GM18508 (cell line): Measurements from ENCODE around the gene C22orf42.
"Not testable (repeated sequence)": the region's sequence is repeated elsewhere in the genome, so short reads cannot be mapped to it uniquely, and the experiment has no call there.

ENCODE experiments used
- ATAC-seq: cut with Tn5 transposase; IDR thresholded peaks from one replicate; pipeline ENCODE4 v1.9.1; 2021; ENCODE audit warnings: moderate number of reproducible peaks; ENCODE audit not compliant: insufficient read depth, unreplicated experiment

Gene C22orf42, protein sequence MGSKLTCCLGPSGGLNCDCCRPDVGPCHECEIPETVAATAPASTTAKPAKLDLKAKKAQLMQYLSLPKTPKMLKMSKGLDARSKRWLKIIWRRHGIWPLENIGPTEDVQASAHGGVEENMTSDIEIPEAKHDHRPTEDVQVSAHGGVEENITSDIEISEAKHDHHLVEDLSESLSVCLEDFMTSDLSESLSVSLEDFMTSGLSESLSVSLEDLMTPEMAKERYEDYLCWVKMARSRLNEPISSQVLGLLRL

DNA sequence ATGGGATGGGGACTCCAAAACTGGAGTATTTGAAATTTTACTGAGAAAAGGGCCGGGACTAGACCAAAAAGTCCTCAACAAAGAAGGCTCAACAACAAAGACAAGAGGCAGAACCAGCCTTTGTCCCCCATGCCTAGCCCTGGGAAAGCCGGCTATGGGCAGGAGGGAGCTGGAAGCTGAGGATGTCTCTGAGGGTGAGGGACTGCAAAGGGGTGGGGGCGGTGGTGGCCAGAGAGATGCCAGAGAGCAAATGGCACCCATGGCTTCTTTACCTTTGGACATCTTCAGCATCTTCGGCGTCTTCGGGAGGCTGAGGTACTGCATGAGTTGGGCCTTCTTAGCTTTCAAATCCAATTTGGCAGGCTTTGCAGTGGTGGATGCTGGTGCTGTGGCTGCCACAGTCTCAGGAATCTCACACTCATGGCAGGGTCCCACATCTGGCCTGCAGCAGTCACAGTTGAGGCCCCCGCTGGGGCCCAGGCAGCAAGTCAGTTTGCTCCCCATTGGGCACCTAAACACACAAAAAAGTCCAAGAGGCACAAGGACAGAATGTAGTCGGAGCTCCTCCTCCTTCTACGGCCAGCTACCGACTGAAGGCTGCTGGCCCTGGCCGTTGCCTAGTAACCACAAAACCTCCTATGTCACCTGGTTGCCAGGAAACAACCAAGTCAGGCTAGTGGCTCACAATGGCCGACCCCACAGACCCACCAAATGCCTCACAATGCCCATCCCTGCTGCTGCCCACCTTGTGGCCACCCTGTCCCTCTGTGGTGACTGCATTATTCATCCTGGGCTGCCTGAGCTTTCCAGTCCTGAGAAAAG lies at the start of gene C22orf42:
Gene C22orf42, minus strand, starts transcription at position 592 of the 822 bp plus-strand sequence. Its CDS starts 88 bp downstream, at position 504.
- ATAC-seq: no peak

DNA sequence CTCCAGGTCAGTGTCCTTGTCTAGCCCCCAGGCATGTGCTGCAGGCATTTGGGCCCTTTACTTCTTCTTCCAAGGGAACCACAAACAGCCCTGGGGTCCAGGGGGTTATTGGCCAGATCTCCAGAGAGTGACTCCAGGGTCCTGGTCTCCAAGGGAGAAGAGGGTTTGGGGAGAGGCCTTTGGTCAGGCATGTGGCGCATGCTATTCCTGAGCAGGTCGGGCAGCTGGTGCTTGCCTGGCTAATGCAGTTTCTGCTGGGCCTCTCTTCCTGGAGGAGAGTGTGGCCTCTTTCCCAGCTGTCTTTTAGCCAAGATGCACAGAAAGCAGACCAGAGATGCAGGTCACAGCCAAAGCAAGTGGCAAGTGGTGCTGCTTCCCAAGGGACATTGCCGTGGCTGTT lies 49.6 kb upstream of the C22orf42 start:
- ATAC-seq: no peak

DNA sequence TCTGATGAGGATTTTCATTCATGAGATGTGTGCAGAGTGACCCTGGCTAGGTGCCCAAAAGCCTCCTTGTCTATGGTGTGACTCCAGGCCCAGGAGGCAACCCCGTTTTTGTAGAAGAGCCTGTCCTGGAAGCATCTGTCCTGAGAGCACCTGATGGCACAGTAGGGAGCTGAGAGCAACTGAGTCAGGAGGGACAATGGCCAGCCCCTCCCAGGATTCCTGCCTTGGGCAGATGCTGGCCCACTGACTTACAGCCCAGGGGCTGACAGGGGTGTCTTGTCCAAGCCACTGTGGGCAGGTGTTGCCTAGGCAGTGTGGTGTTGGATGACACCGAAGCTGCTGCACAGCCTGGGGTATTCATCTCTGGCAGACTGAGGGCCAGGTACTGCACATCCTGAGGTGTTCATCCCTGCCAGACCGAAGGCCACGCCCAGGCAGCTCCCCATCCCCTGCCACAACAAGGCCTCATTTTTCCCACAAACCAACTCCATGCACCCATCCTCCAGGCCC lies 48.9 kb upstream of the C22orf42 start:
- ATAC-seq: no peak

DNA sequence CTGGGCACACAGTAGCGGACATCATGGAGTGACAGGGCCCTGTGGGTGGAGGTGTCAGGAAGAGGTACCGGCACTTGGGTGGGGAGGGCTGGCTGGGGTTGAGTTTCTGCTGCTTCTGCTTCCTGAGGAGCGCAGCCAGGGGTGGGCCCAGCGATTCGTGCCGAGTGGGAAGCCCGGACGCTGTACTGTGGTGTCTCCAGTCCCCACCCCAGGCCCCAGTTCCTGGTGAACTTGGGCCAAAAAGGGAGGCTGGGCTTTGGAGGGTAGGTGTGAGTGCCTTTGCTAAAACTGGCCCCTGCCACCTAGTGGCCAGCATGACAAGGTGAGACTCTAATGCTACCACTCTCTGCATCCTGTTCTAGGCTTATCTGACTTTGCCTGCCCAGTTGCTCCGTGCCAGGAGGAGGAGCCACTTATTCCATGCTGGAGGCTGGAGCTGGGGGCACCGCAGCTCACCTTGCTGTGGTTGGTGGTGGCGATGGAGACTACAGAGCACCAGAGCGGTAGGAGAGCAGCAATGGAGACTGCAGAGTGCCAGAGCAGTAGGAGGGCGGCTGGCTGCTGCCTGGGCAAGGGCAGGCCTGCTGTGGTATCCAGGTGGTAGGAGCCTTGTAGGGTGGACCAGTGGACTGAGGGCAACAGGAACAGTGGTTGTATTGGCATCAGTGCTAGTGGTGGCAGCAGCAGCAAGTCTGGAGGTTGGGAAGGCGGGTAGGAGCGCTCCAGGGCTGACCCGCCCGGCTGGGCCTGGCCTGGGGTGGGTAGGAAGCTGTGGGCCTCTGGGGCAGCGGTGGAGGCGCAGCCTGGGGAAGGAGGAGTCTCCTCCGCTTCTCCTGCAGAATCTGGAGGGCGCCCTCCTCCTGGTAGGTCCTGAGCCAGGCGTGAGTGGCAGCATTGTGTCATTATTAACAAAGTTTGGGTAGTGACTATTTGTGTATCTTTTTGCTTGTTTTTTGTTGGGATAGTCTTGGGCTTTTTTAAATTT lies 48.0 kb upstream of the C22orf42 start:
- ATAC-seq: no peak

DNA sequence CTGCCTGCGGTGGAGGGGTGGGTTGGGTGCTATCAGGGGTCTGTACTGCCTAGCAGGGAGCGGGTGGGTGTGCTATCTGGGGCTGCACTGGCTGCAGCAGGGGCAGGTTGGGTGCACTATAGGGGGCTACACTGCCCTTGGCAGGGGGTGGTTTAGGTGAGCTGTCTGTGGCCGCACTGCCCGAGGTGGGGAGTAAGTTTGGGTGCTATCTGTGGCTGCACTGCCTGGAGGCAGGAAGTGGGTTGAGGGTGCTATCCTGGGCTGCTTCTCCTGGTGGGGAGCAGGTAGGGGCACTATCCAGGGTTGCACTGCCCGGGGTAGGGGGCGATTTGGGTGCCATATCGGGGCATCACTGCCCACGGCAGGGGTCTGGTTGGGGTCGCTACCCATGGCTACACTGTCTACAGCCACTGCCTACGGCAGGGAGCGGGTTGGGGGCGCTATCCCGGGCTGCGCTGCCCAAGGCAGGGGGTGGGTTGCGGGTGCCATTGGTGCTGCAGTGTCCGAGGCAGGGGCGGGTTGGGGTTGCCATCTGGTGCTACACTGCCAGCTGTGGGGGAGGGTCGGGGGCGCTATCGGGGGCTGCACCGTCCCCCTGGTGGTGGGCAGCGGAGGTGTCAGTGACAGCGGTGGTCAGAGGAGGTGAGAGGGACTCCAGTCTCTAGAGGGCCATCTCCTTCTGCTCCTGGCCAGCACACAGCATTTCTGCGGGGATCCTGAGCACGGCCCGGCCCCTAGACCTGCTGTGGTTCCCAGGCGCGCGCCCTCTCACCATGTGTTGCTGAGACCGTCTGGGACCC lies 47.1 kb upstream of the C22orf42 start:
- no peak for ATAC-seq

DNA sequence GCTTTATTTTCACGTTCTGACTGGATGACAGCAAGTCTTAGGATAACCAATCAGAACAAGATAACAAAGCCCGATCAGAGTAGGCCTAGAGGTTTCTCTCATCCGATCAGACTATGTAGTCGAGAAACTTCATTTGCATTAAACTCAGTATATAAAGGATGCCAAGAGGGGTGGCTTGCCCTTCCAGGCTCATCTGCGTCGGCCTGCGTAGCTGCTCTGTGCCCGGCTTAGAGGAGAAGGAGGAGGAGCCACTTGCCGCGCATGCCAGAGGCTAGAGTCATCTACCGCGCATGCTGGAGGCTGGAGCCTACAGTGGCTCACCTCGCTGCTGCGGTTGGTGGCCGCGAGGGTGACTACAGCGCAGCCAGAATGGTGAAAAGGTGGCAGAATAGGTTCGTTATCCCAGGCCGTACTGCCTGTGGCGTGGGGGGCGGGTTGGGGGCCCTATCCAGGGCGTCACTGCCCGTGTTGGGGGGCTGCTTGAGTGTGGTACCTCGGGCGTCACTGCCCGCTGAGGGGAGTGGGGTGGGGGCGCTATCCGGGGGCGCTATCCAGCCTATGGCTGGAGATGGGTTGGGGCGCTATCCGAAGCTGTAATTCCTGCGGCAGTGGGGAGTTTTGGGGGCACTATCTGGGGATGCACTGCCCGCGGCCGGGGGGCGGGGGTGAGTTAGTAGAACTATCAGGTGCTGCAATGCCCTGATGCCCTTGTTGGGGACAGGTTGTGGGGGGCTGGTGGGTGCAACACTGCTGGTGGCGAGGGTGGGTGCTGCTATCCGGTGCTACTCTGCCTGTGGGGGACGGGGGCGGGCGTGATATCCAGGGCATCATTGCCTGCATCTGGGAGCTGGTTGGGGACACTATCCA lies 46.0 kb upstream of the C22orf42 start, which contains the start of gene RFPL2:
Gene RFPL2, minus strand, starts transcription at position 218 of the 867 bp plus-strand sequence. CDS start 2,622 bp downstream, outside the sequence.
- no peak for ATAC-seq

DNA sequence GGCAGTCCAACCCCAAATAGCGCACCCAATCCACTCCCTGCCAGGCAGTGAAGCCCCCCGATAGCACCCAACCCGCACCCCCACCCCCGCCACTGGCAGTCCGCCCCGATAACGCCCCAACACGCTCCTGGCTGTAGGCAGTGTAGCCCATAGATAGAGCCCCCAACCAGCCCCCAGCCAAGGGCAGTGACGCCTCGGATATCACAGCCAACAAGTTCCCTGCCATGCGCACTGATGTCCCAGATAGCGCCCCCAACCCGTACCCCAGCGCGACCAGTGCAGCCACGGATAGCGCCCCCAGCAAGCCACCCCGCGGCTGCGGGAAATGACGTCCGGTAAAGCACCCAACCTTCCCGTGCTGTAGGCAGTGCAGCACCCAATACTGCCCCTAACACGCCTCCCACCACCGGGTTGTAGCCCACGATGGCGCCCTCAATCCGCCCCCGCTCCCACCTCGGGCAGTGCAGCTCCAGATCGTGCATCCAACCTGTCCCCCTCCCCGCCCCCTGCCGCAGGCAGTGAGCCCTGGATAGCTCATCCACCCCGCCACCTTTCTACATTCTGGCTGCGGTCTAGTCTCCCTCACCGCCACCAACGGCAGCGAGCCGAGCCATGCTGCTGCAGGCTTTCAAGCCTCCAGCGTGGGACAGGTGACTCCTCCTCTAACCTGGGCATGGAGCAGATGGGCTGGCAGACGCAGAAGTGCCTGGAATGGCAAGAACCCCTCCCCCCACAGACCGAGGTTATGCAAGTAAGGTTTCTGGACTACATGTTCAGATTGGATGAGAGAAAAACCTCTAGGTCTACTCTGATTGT lies 45.1 kb upstream of the C22orf42 start:
- ATAC-seq: no peak

DNA sequence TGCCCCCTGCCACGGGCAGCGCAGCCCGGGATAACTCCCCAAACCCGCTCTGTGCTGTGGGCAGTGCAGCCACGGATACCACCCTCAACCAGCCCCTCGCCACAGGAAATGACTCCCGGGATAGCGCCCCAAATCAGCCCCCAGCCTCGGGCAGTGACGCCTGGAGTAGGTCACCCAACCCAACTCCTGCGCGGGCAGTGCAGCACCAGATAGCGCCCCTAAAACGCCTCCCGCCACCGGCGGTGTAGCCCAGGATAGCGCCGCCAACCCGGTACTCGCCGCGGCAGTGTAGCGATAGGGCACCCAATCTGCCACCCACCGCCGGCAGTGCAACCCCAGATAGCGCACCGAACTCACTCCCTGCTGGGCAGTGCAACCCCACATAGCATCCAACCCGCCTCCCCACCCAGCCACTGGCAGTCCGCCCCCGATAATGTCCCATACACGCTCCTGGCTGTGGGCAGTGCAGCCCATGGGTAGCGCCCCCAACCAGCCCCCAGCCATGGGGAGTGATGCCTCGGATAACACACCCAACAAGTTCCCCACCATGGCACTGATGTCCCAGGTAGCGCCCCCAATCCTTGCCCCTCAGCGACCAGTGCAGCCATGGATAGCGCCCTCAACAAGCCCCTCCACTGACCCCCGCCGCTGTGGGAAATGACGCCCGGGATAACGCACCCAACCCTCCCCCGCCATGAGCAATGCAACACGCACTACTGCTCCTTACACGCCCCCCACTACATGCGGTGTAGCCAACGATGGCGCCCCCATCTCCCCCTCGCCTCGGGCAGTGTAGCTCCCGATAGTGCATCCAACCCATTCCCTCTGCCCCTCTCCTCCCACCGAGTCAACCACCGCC lies 44.3 kb upstream of the C22orf42 start:
- ATAC-seq: no peak

DNA sequence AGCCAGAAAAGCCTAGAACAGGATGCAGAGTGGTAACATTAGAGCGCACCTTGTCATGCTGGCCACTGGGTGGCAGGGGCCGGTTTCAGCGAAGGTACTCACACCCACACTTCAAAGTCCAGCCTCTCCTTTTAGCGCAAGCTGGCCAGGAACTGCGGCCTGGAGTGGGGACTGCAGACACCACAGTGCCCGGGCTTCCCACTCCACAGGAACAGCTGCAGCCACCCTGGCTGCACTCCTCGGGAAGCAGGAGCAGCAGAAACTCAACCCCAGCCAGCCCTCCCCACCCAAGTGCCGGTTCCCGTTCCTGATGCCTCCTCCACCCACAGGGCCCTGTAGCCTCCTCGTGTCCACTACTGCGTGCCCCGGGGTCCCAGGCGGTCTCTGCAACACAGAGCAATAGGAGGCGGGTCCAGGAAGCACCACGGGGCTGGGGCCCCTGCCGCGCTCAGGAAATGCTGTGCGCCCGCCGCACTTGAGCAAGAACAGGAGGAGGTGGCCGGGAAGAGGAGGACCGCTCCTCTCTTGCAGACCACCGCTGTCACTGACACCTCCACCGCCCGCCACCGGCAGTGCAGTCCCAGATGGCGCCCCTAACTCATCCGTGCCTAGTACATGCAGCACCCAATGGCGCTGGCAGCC lies 43.6 kb upstream of the C22orf42 start:
- ATAC-seq: no peak

DNA sequence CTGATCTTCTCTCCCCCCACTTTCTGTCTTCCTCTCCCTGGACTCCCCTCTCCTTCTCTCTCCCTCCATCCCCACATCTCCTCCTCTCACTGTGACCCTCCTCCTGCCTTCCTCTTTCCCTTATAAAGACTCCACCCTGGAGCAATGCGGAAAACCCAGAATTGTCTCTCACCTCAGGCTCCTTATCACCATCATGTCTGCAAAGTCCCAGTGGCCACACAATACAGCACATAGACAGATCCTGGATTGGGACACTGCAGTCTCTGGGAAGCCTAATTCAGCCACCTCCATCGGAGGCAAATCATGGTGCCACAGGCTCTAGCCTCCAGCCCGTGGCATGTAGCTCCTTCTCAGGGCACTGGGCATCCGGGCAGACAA lies 43.0 kb upstream of the C22orf42 start:
- ATAC-seq: no peak

DNA sequence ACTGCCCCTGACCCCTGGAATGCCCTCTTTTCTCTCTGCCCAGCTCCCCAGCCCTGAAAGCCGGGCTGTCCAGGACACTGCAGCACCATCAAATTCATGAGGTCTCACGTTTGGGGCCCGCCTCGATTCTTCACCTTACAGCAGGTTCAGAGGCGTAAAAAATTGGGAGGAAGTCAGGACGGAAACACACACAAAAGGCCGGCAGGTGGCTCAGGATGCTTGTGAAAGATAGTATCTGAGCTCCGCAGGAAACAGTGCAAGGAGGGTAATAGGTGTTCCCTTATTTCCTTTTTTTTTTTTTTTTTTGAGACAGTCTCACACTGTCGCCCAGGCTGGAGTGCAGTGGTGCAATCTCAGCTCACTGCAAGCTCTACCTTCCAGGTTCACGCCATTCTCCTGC lies 41.6 kb upstream of the C22orf42 start:
- no peak for ATAC-seq

DNA sequence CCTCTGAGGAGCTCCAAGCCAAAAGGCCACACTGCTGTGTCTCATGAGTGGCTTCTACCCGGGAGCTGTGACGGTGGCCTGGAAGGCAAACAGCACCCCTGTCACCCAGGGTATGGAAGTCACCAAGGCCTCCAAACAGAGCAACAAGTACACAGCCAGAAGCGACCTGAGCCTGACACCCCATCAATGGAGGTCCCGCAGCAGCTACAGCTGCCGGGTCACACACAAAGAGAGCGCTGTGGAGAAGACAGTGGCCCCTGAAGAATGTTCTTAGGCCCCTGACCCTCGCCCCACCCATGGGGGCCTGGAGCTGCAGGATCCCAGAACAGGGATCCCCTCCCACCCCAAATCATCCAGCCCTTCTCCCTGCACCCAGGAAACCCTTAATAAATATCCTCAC lies 40.9 kb upstream of the C22orf42 start:
- ATAC-seq: no peak

DNA sequence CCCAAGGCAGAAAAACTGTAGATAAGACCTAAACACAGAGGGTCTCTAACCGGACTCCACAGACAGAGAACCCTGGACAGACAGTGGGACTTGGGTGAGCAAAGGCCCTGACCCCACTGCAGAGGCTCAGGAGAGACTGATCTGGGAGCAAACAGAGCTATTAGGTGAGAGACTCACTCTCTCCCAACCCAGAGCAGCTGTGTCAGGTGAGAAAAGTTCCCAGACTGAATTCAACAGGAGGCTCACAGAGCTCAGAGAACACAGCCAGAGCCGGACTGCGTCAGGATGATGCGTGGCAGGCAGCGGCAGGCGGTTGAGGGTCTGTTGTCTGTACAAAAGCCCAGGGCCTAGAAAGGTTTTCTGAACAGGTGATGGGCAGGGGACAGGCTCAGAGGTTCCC lies 40.2 kb upstream of the C22orf42 start:
- no peak for ATAC-seq

DNA sequence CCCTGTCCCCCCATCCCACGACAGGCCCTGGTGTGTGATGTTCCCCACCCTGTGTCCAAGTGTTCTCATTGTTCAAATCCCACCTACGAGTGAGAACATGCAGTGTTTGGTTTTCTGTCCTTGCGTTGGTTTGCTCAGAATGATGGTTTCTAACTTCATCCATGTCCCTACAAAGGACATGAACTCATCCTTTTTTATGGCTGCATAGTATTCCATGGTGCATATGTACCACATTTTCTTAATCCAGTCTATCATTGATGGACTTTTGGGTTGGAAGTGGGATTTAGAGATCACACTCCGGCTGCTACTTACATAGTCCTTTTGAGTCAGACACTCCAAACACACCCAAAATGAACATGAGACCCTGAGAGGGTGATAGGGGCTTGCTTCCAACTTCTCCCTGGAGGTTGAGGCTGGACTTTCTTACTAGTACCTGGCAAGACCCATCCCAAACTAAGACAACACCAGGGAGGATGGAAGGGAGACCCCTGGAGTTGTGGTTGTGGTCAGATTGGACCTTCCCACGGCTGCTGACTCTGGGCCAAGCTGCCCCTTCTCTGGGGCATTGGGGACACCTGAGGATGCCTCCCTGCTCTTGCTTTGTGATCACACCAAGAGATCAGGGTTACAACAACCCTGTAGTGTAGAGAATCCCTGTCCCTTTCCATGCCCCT lies 38.6 kb upstream of the C22orf42 start:
- not testable (repeated sequence) for ATAC-seq

DNA sequence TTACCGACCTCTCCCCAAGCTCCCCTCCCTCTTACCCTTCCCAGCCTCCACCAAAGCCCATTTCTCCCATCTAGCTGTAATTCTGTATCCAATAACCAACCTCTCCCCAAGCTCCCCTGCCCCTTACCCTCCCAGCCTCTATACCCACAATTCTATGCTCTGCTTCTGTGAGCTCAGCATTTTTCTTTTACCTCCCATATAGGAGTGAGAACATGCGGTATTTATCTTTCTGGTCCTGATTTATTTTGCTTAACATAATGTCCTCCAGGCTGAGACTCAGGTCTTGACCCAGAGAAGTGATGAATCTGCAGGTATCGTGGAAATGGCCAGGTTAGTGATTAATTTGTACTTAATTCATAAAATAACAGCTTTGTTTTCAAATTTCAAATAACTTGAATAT lies 36.8 kb upstream of the C22orf42 start:
- ATAC-seq: not testable (repeated sequence)

DNA sequence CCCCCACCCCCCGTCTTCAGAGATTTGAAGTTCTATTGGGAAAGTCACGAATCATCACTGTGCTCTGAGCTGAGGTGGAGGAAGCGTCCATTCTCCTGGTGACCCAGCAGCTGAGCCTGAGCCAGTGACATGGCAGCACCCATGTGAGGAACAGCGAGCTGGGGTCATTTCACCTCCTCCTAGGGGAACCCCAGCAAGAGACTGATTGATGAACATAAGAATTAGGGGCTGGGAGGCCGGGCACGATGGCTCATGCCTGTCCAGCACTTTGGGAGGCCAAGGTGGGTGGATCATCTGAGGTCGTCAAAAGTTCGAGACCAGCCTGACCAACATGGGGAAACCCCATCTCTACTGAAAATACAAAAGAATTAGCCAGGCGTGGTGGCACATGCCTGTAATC lies 34.2 kb upstream of the C22orf42 start:
- ATAC-seq: not testable (repeated sequence)
